NCI-H1092 treated with DMSO at 0.1 percent for 48 hours (cell line): ENCODE measurements around the gene UBE2L6.
"Not testable (repeated sequence)": the region's sequence is repeated elsewhere in the genome, so short reads cannot be mapped to it uniquely, and the experiment has no call there.

ENCODE experiments used
- DNase-seq: peaks from one replicate; lab custom pipeline; 2025; lab: John Stamatoyannopoulos, UW

Gene UBE2L6

GRCh38 chr11:57566905-57567514 is 462 bp downstream of the UBE2L6 start:
- DNase-seq = peak; percentile 31

GRCh38 chr11:57566005-57566904 is 1.2 kb downstream of the UBE2L6 start:
- no peak for DNase-seq

- DNase-seq = peak; percentile 3
Measured at GRCh38 chr11:57562596-57562995, 4.9 kb downstream of the UBE2L6 start.

GRCh38 chr11:57560146-57560545 is 7.3 kb downstream of the UBE2L6 start:
- no peak for DNase-seq

- DNase-seq = no peak
Measured at GRCh38 chr11:57556041-57556440, 11.4 kb downstream of the UBE2L6 start.

GRCh38 chr11:57555393-57555792 is 12.1 kb downstream of the UBE2L6 start:
- no peak for DNase-seq

- no peak for DNase-seq
Measured at GRCh38 chr11:57552479-57552878, 15.0 kb downstream of the UBE2L6 start.

- DNase-seq = no peak
Measured at GRCh38 chr11:57551941-57552340, 15.5 kb downstream of the UBE2L6 start.

- DNase-seq = no peak
Measured at GRCh38 chr11:57549983-57550382, 17.5 kb downstream of the UBE2L6 start.

- DNase-seq = no peak
Measured at GRCh38 chr11:57547854-57548377, 19.6 kb downstream of the UBE2L6 start.

- no peak for DNase-seq
Measured at GRCh38 chr11:57546869-57547475, 20.5 kb downstream of the UBE2L6 start.

- DNase-seq = no peak
Measured at GRCh38 chr11:57546451-57546850, 21.0 kb downstream of the UBE2L6 start.

- DNase-seq = no peak
Measured at GRCh38 chr11:57545883-57546282, 21.6 kb downstream of the UBE2L6 start.

GRCh38 chr11:57544566-57544965 is 22.9 kb downstream of the UBE2L6 start:
- DNase-seq = no peak

- DNase-seq = no peak
Measured at GRCh38 chr11:57543593-57543992, 23.9 kb downstream of the UBE2L6 start.

GRCh38 chr11:57542582-57542981 is 24.9 kb downstream of the UBE2L6 start:
- DNase-seq = no peak

GRCh38 chr11:57541169-57541568 is 26.3 kb downstream of the UBE2L6 start:
- no peak for DNase-seq

- DNase-seq = no peak
Measured at GRCh38 chr11:57539342-57539741, 28.1 kb downstream of the UBE2L6 start.

- DNase-seq = no peak
Measured at GRCh38 chr11:57536947-57537619, 30.4 kb downstream of the UBE2L6 start, which contains the start of gene SMTNL1. TSS of gene SMTNL1 (plus strand) at chr11:57537595. CDS start at chr11:57542643, 5,048 bp downstream.

- DNase-seq = not testable (repeated sequence)
Measured at GRCh38 chr11:57534449-57534848, 33.0 kb downstream of the UBE2L6 start.

GRCh38 chr11:57530596-57531507 is 36.6 kb downstream of the UBE2L6 start, which contains the start of gene TIMM10:
TSS of gene TIMM10 (minus strand) at chr11:57530754. CDS start at chr11:57530189, 565 bp downstream.
- peak; percentile 100 for DNase-seq
